Astrocyte (in vitro differentiated cells and primary cell): ENCODE results near the gene PCGF3. TPM values are rescaled to one million over a fixed set of nuclear protein-coding genes. Genes with fewer than 3 reads are reported as not detected.

Experiments used
- DNase-seq: peaks from one replicate; pipeline ENCODE4 v3.0.0-alpha.2; 2010; ENCODE audit warnings: low read depth
- FAIRE-seq: peaks from 2 replicates; lab custom pipeline; 2011; peaks lifted over from hg19 to GRCh38; lab: Jason Lieb, UNC
- H2AFZ ChIP-seq: 2 replicates; pipeline ENCODE4 v1.6.0; 2012; ENCODE audit warnings: low read depth, low read length, inconsistent platforms
- H3K27ac ChIP-seq: 2 replicates; pipeline ENCODE4 v1.5.1; 2011; ENCODE audit warnings: low read depth, low read length, inconsistent platforms
- H3K27me3 ChIP-seq: 2 replicates; pipeline ENCODE4 v1.6.0; 2011; ENCODE audit warnings: low read length, inconsistent platforms; ENCODE audit not compliant: insufficient read depth
- H3K36me3 ChIP-seq: 2 replicates; pipeline ENCODE4 v1.5.1; 2011; ENCODE audit warnings: low read length, inconsistent platforms; ENCODE audit not compliant: insufficient read depth
- H3K4me1 ChIP-seq: 2 replicates; pipeline ENCODE4 v1.5.1; 2011; ENCODE audit warnings: low read length, inconsistent platforms; ENCODE audit not compliant: insufficient read depth
- H3K4me2 ChIP-seq: 2 replicates; pipeline ENCODE4 v1.6.0; 2012; ENCODE audit warnings: low read length, inconsistent platforms
- H3K4me3 ChIP-seq: 2 replicates; pipeline ENCODE4 v1.5.1; 2011; ENCODE audit warnings: low read depth, mild to moderate bottlenecking, low read length, inconsistent platforms; ENCODE audit not compliant: insufficient read depth
- H3K79me2 ChIP-seq: 2 replicates; pipeline ENCODE4 v1.6.0; 2012; ENCODE audit warnings: mild to moderate bottlenecking, low read length, inconsistent platforms; ENCODE audit not compliant: insufficient read depth
- H3K9ac ChIP-seq: 2 replicates; pipeline ENCODE4 v1.6.0; 2012; ENCODE audit warnings: mild to moderate bottlenecking, low read length, inconsistent platforms
- H3K9me3 ChIP-seq: 2 replicates; pipeline ENCODE4 v1.5.1; 2012; ENCODE audit warnings: low read depth, mild to moderate bottlenecking, low read length, inconsistent platforms; ENCODE audit not compliant: insufficient read depth
- H4K20me1 ChIP-seq: 2 replicates; pipeline ENCODE4 v1.6.0; 2012; ENCODE audit warnings: low read length, inconsistent platforms; ENCODE audit not compliant: insufficient read depth
- H3K27ac Mint-ChIP-seq: one replicate; pipeline ENCODE4 v1.8.0; 2021; ENCODE audit warnings: mild to moderate bottlenecking, mixed read lengths; ENCODE audit not compliant: unreplicated experiment
- H3K27me3 Mint-ChIP-seq: one replicate; pipeline ENCODE4 v1.8.0; 2021; ENCODE audit warnings: low read depth, mixed read lengths; ENCODE audit not compliant: unreplicated experiment
- H3K36me3 Mint-ChIP-seq: one replicate; pipeline ENCODE4 v1.8.0; 2021; ENCODE audit warnings: low read depth, mixed read lengths; ENCODE audit not compliant: unreplicated experiment
- H3K4me1 Mint-ChIP-seq: one replicate; pipeline ENCODE4 v1.8.0; 2021; ENCODE audit warnings: low read depth, mixed read lengths; ENCODE audit not compliant: unreplicated experiment
- H3K4me3 Mint-ChIP-seq: one replicate; pipeline ENCODE4 v1.8.0; 2021; ENCODE audit warnings: mild to moderate bottlenecking, moderate library complexity, mixed read lengths; ENCODE audit not compliant: unreplicated experiment
- H3K9me3 Mint-ChIP-seq: one replicate; pipeline ENCODE4 v1.8.0; 2021; ENCODE audit warnings: mild to moderate bottlenecking, mixed read lengths; ENCODE audit not compliant: unreplicated experiment
- CTCF ChIP-seq: IDR thresholded peaks from 2 replicates; pipeline ENCODE4 v1.5.1; 2011; ENCODE audit warnings: low read depth, mild to moderate bottlenecking, inconsistent platforms, low read length, moderate library complexity; ENCODE audit not compliant: insufficient read depth
- EZH2 ChIP-seq: IDR thresholded peaks from 2 replicates; pipeline ENCODE4 v1.6.1; 2012; ENCODE audit warnings: mild to moderate bottlenecking, low read length, inconsistent platforms; ENCODE audit not compliant: insufficient read depth
- total RNA-seq: library from RNA; stranded (reverse); gene quantifications from 2 replicates; pipeline ENCODE4 v1.2.1, GENCODE V29; 2021

PCGF3 gene
- total RNA-seq, 1 donor from 2014 or later, result 65.7 TPM

GRCh38 chr4:718460-718859 is 12.8 kb downstream of the PCGF3 start:
- H3K27ac ChIP-seq, result no peak overlapping the region
- peaks cover 3% of the 10 kb centered on the region for H3K36me3 ChIP-seq
- Mint-ChIP-seq H3K4me3 (no peak overlapping the region), H3K9me3 (peaks cover 2% of the 10 kb centered on the region), H3K4me1 (peaks cover 20% of the 10 kb centered on the region), H3K27ac (no peak overlapping the region), H3K36me3 (peaks cover 11% of the 10 kb centered on the region), H3K27me3 (no peaks in the 10 kb centered on the region)
- FAIRE-seq, result no peak
- no peak overlapping the region for H3K9ac ChIP-seq
- H3K9me3 ChIP-seq, result no peaks in the 10 kb centered on the region
- no peak overlapping the region for H3K4me2 ChIP-seq
- no peak overlapping the region for H3K4me3 ChIP-seq
- H3K27me3 ChIP-seq, result no peaks in the 10 kb centered on the region
- no peak overlapping the region for H2AFZ ChIP-seq
- TF ChIP-seq EZH2 (no peak), CTCF (no peak)
- peaks cover 4% of the 10 kb centered on the region for H3K4me1 ChIP-seq
- peaks cover 78% of the 10 kb centered on the region for H4K20me1 ChIP-seq
- peaks cover 93% of the 10 kb centered on the region for H3K79me2 ChIP-seq
- no peak for DNase-seq

GRCh38 chr4:720111-720860 is 14.7 kb downstream of the PCGF3 start:
- H3K27me3 Mint-ChIP-seq, result no peaks in the 10 kb centered on the region
- FAIRE-seq (no peak), DNase-seq (no peak)
- no peaks in the 10 kb centered on the region for H3K9me3 ChIP-seq
- peaks cover 23% of the 10 kb centered on the region for H3K4me1 Mint-ChIP-seq
- H3K4me2 ChIP-seq, result no peak overlapping the region
- H3K36me3 Mint-ChIP-seq, result peaks cover 16% of the 10 kb centered on the region
- H3K27ac Mint-ChIP-seq, result no peak overlapping the region
- peaks cover 2% of the 10 kb centered on the region for H3K9me3 Mint-ChIP-seq
- peaks cover 76% of the 10 kb centered on the region for H4K20me1 ChIP-seq
- H3K36me3 ChIP-seq, result peaks cover 3% of the 10 kb centered on the region
- no peak overlapping the region for H2AFZ ChIP-seq
- H3K4me3 ChIP-seq, result no peak overlapping the region
- H3K4me3 Mint-ChIP-seq, result peak overlapping the region; percentile 40
- no peak overlapping the region for H3K27ac ChIP-seq
- no peaks in the 10 kb centered on the region for H3K27me3 ChIP-seq
- peaks cover 4% of the 10 kb centered on the region for H3K4me1 ChIP-seq
- H3K79me2 ChIP-seq, result peaks cover 93% of the 10 kb centered on the region
- TF ChIP-seq CTCF, result no peak
- TF ChIP-seq EZH2, result no peak
- no peak overlapping the region for H3K9ac ChIP-seq
